Astrocyte (in vitro differentiated cells and primary cell): ENCODE measurements around the gene VEGFD.

Experiments used
- EZH2 ChIP-seq: IDR thresholded peaks from 2 replicates; pipeline ENCODE4 v1.6.1; 2012; ENCODE audit warnings: mild to moderate bottlenecking, low read length, inconsistent platforms; ENCODE audit not compliant: insufficient read depth
- TF ChIP-seq, protein P1 (sequence below): IDR thresholded peaks from 2 replicates; pipeline ENCODE4 v1.5.1; 2011; ENCODE audit warnings: low read depth, mild to moderate bottlenecking, inconsistent platforms, low read length, moderate library complexity; ENCODE audit not compliant: insufficient read depth

DNA sequence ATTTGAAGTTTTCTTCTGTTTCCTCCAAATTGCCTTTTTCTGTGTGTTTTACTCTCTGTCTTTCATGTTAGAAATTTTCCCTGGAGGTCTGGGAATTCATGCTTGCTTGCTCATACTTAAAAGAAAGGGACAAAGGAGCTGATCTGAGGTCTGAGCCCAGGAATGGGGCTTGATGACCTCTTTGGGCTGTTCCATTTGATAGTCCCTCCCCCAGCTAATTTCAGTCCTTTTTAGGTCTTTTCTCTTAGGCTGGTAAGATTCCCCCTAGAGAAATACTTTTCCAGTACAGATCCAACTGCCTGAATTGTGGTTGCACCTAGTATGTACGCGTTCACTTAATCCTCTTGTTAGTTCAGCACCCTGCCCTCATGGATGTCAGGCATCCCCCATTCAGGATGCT, 43.3 kb downstream of the VEGFD start:
- TF ChIP-seq EZH2: no peak
- TF ChIP-seq, protein P1, sequence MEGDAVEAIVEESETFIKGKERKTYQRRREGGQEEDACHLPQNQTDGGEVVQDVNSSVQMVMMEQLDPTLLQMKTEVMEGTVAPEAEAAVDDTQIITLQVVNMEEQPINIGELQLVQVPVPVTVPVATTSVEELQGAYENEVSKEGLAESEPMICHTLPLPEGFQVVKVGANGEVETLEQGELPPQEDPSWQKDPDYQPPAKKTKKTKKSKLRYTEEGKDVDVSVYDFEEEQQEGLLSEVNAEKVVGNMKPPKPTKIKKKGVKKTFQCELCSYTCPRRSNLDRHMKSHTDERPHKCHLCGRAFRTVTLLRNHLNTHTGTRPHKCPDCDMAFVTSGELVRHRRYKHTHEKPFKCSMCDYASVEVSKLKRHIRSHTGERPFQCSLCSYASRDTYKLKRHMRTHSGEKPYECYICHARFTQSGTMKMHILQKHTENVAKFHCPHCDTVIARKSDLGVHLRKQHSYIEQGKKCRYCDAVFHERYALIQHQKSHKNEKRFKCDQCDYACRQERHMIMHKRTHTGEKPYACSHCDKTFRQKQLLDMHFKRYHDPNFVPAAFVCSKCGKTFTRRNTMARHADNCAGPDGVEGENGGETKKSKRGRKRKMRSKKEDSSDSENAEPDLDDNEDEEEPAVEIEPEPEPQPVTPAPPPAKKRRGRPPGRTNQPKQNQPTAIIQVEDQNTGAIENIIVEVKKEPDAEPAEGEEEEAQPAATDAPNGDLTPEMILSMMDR: no peak
